ENCODE measurements around the gene DIS3L2. TPM values are rescaled to one million over a fixed set of nuclear protein-coding genes. Genes with fewer than 3 reads are reported as not detected.

The DIS3L2 gene
- total RNA-seq, 1 donor = 30.7 TPM

- H3K4me3 ChIP-seq (ENCODE audit: low read depth, low read length) = no peak overlapping the region
- no peak for DNase-seq (ENCODE audit: low read depth)
- no peak for TF ChIP-seq CTCF (IDR thresholded peaks at IDR 0.05; ENCODE audit: insufficient read depth, low read depth, low read length)
Measured at GRCh38 chr2:232190796-232191195, 229.3 kb downstream of the DIS3L2 start.

DNA sequence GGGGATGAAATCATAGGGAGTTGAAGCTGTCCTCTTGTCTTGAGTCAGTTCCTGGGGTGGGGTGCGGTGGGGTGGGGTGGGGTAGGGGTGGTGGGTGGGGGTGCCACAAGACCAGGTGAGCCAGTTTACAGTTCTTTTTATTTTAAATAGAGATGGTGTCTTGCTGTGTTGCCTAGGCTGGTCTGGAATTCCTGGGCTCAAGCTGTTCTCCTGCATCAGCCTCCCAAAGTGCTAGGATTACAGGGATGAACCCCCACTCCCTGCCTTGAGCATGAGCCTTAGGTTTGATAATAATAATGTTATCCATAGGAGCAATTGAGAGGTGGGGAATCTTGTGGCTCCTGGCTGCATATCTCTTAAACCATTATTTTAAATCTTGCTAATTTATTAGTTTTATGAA, 234.0 kb downstream of the DIS3L2 start:
- no peak for DNase-seq (ENCODE audit: low read depth)
- no peak for TF ChIP-seq CTCF (IDR thresholded peaks at IDR 0.05; ENCODE audit: insufficient read depth, low read depth, low read length)

DNA sequence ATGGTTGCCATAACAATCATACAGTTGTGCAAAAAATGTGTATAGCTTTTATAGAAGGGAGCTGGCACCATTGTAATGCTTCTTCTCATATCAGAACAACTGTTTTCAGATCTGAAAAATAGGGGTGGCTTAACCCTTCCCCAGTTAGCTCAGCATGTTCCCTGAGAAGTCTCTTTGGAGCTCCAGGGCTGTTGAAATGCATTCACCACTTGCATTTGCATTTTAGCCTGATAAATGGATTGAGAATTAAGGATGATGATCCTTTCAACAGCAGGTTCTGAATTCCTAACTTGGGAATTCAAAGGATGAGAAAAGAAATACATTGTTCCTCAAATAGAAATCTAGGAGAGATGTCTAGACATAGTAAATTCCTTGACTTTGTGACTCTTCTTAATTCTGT, 235.3 kb downstream of the DIS3L2 start:
- no peak for DNase-seq (ENCODE audit: low read depth)
- no peak overlapping the region for H3K4me3 ChIP-seq (ENCODE audit: low read depth, low read length)
- TF ChIP-seq CTCF (IDR thresholded peaks at IDR 0.05; ENCODE audit: insufficient read depth, low read depth, low read length) = no peak

More for the DNA sequence above, 234.0 kb downstream of the DIS3L2 start:
- no peak overlapping the region for H3K4me3 ChIP-seq (ENCODE audit: low read depth, low read length)

- no peak for DNase-seq (ENCODE audit: low read depth)
- no peak for TF ChIP-seq CTCF (IDR thresholded peaks at IDR 0.05; ENCODE audit: insufficient read depth, low read depth, low read length)
- no peak overlapping the region for H3K4me3 ChIP-seq (ENCODE audit: low read depth, low read length)
Measured at GRCh38 chr2:232200195-232200594, 238.7 kb downstream of the DIS3L2 start.

- peak; percentile 12 for DNase-seq (ENCODE audit: low read depth)
- H3K4me3 ChIP-seq (ENCODE audit: low read depth, low read length) = no peak overlapping the region
- TF ChIP-seq CTCF (IDR thresholded peaks at IDR 0.05; ENCODE audit: insufficient read depth, low read depth, low read length) = no peak
Measured at GRCh38 chr2:232203166-232203891, 241.8 kb downstream of the DIS3L2 start.

- no peak for DNase-seq (ENCODE audit: low read depth)
- TF ChIP-seq CTCF (IDR thresholded peaks at IDR 0.05; ENCODE audit: insufficient read depth, low read depth, low read length) = no peak
- no peak overlapping the region for H3K4me3 ChIP-seq (ENCODE audit: low read depth, low read length)
Measured at GRCh38 chr2:232203936-232204335, 242.4 kb downstream of the DIS3L2 start.

GRCh38 chr2:232204457-232204931, 243.0 kb downstream of the DIS3L2 start:
- no peak for TF ChIP-seq CTCF (IDR thresholded peaks at IDR 0.05; ENCODE audit: insufficient read depth, low read depth, low read length)
- no peak overlapping the region for H3K4me3 ChIP-seq (ENCODE audit: low read depth, low read length)
- peak; percentile 33 for DNase-seq (ENCODE audit: low read depth)

Measured in fibroblast of villous mesenchyme (primary cell).